ENCODE data around the gene NTMT1.

NTMT1 gene

GRCh38 chr9:129613520-129614175 lies 12.3 kb upstream of the NTMT1 start:
- no peak for FAIRE-seq
- TF ChIP-seq SPI1 (IDR thresholded peaks at IDR 0.05; ENCODE audit: low read depth, low read length) (no peak), POLR2AphosphoS5 (IDR thresholded peaks at IDR 0.05; ENCODE audit: low read depth, low read length) (no peak), POU2F2 (IDR thresholded peaks at IDR 0.05; ENCODE audit: low read depth, low read length) (no peak), PAX5 (IDR thresholded peaks at IDR 0.05; ENCODE audit: insufficient read depth, low read length, severe bottlenecking) (no peak), POLR2A (IDR thresholded peaks at IDR 0.05; ENCODE audit: low read depth, low read length) (no peak), TAF1 (IDR thresholded peaks at IDR 0.05; ENCODE audit: low read depth, low read length) (no peak)

GRCh38 chr9:129614932-129615331 lies 11.0 kb upstream of the NTMT1 start:
- no peak for DNase-seq (ENCODE audit: insufficient read length, low spot score)
- no peak for FAIRE-seq
- TF ChIP-seq POLR2A (IDR thresholded peaks at IDR 0.05; ENCODE audit: low read depth, low read length) (no peak), POLR2AphosphoS5 (IDR thresholded peaks at IDR 0.05; ENCODE audit: low read depth, low read length) (no peak), SPI1 (IDR thresholded peaks at IDR 0.05; ENCODE audit: low read depth, low read length) (no peak), PAX5 (IDR thresholded peaks at IDR 0.05; ENCODE audit: insufficient read depth, low read length, severe bottlenecking) (no peak), POU2F2 (IDR thresholded peaks at IDR 0.05; ENCODE audit: low read depth, low read length) (no peak), TAF1 (IDR thresholded peaks at IDR 0.05; ENCODE audit: low read depth, low read length) (no peak)

More at GRCh38 chr9:129613520-129614175, 12.3 kb upstream of the NTMT1 start:
- DNase-seq (ENCODE audit: insufficient read length, low spot score), result no peak

- no peak for TF ChIP-seq POLR2AphosphoS5 (IDR thresholded peaks at IDR 0.05; ENCODE audit: low read depth, low read length)
- TF ChIP-seq POU2F2 (IDR thresholded peaks at IDR 0.05; ENCODE audit: low read depth, low read length), result no peak
- TF ChIP-seq POLR2A (IDR thresholded peaks at IDR 0.05; ENCODE audit: low read depth, low read length), result no peak
- TF ChIP-seq TAF1 (IDR thresholded peaks at IDR 0.05; ENCODE audit: low read depth, low read length), result no peak
- TF ChIP-seq PAX5 (IDR thresholded peaks at IDR 0.05; ENCODE audit: insufficient read depth, low read length, severe bottlenecking), result no peak
- no peak for TF ChIP-seq SPI1 (IDR thresholded peaks at IDR 0.05; ENCODE audit: low read depth, low read length)
- DNase-seq (ENCODE audit: insufficient read length, low spot score) (no peak), FAIRE-seq (no peak)
These were observed 10.3 kb upstream of the NTMT1 start for GRCh38 chr9:129615407-129616285.

- FAIRE-seq (no peak), DNase-seq (ENCODE audit: insufficient read length, low spot score) (no peak)
- no peak for TF ChIP-seq SPI1 (IDR thresholded peaks at IDR 0.05; ENCODE audit: low read depth, low read length)
- no peak for TF ChIP-seq POLR2AphosphoS5 (IDR thresholded peaks at IDR 0.05; ENCODE audit: low read depth, low read length)
- TF ChIP-seq PAX5 (IDR thresholded peaks at IDR 0.05; ENCODE audit: insufficient read depth, low read length, severe bottlenecking), result no peak
- no peak for TF ChIP-seq POU2F2 (IDR thresholded peaks at IDR 0.05; ENCODE audit: low read depth, low read length)
- no peak for TF ChIP-seq POLR2A (IDR thresholded peaks at IDR 0.05; ENCODE audit: low read depth, low read length)
- TF ChIP-seq TAF1 (IDR thresholded peaks at IDR 0.05; ENCODE audit: low read depth, low read length), result no peak
These were observed 8.8 kb upstream of the NTMT1 start for GRCh38 chr9:129617167-129617566.

GRCh38 chr9:129619787-129620668 lies 5.9 kb upstream of the NTMT1 start:
- TF ChIP-seq SPI1 (IDR thresholded peaks at IDR 0.05; ENCODE audit: low read depth, low read length) (no peak), POLR2AphosphoS5 (IDR thresholded peaks at IDR 0.05; ENCODE audit: low read depth, low read length) (no peak), POLR2A (IDR thresholded peaks at IDR 0.05; ENCODE audit: low read depth, low read length) (no peak), POU2F2 (IDR thresholded peaks at IDR 0.05; ENCODE audit: low read depth, low read length) (no peak), TAF1 (IDR thresholded peaks at IDR 0.05; ENCODE audit: low read depth, low read length) (no peak)
- no peak for DNase-seq (ENCODE audit: insufficient read length, low spot score)
- no peak for FAIRE-seq

- no peak for TF ChIP-seq POLR2A (IDR thresholded peaks at IDR 0.05; ENCODE audit: low read depth, low read length)
- TF ChIP-seq POLR2AphosphoS5 (IDR thresholded peaks at IDR 0.05; ENCODE audit: low read depth, low read length), result no peak
- no peak for TF ChIP-seq PAX5 (IDR thresholded peaks at IDR 0.05; ENCODE audit: insufficient read depth, low read length, severe bottlenecking)
- TF ChIP-seq SPI1 (IDR thresholded peaks at IDR 0.05; ENCODE audit: low read depth, low read length), result no peak
- DNase-seq (ENCODE audit: insufficient read length, low spot score), result no peak
- FAIRE-seq, result no peak
These were observed 5.2 kb upstream of the NTMT1 start, which contains the start of gene C9orf50 for GRCh38 chr9:129620669-129621295. C9orf50 (minus strand) TSS chr9:129621101; CDS start chr9:129620574, 527 bp downstream.

GRCh38 chr9:129623331-129623730 lies 2.6 kb upstream of the NTMT1 start:
- TF ChIP-seq SPI1 (IDR thresholded peaks at IDR 0.05; ENCODE audit: low read depth, low read length) (no peak), POU2F2 (IDR thresholded peaks at IDR 0.05; ENCODE audit: low read depth, low read length) (no peak), TAF1 (IDR thresholded peaks at IDR 0.05; ENCODE audit: low read depth, low read length) (no peak), POLR2AphosphoS5 (IDR thresholded peaks at IDR 0.05; ENCODE audit: low read depth, low read length) (no peak), PAX5 (IDR thresholded peaks at IDR 0.05; ENCODE audit: insufficient read depth, low read length, severe bottlenecking) (no peak), POLR2A (IDR thresholded peaks at IDR 0.05; ENCODE audit: low read depth, low read length) (no peak)
- DNase-seq (ENCODE audit: insufficient read length, low spot score) (no peak), FAIRE-seq (no peak)

- TF ChIP-seq TAF1 (IDR thresholded peaks at IDR 0.05; ENCODE audit: low read depth, low read length), result no peak
- TF ChIP-seq POU2F2 (IDR thresholded peaks at IDR 0.05; ENCODE audit: low read depth, low read length), result no peak
- no peak for TF ChIP-seq POLR2AphosphoS5 (IDR thresholded peaks at IDR 0.05; ENCODE audit: low read depth, low read length)
- no peak for TF ChIP-seq SPI1 (IDR thresholded peaks at IDR 0.05; ENCODE audit: low read depth, low read length)
- no peak for TF ChIP-seq POLR2A (IDR thresholded peaks at IDR 0.05; ENCODE audit: low read depth, low read length)
- no peak for TF ChIP-seq PAX5 (IDR thresholded peaks at IDR 0.05; ENCODE audit: insufficient read depth, low read length, severe bottlenecking)
- no peak for DNase-seq (ENCODE audit: insufficient read length, low spot score)
- FAIRE-seq, result peak; percentile 20
These were observed 1.7 kb upstream of the NTMT1 start for GRCh38 chr9:129624168-129624759.
